K562 (cell line): ENCODE data around the gene SAMD4A. TPM values are rescaled to one million over a fixed set of nuclear protein-coding genes. Genes with fewer than 3 reads are reported as not detected.

Experiments used
- ARHGAP35 ChIP-seq: fragments of 450-650 bp; IDR thresholded peaks from 2 replicates; pipeline ENCODE4 v1.6.1; 2018; ENCODE audit not compliant: partially characterized antibody
- ERF ChIP-seq: fragments of 450-650 bp; formaldehyde crosslinking; IDR thresholded peaks from 2 replicates; pipeline ENCODE4 v1.4.0; 2020; ENCODE audit warnings: mild to moderate bottlenecking, mixed read lengths
- ETS2 ChIP-seq: IDR thresholded peaks from 2 replicates; pipeline ENCODE4 v1.6.1; 2016; ENCODE audit warnings: borderline replicate concordance, missing genetic modification characterization, mild to moderate bottlenecking, moderate library complexity, missing compliant biosample characterization; ENCODE audit not compliant: poor library complexity, severe bottlenecking
- EZH2 ChIP-seq: IDR thresholded peaks from 2 replicates; pipeline ENCODE4 v1.6.1; 2012; ENCODE audit warnings: low read depth, mild to moderate bottlenecking, inconsistent platforms, low read length, borderline replicate concordance
- GTF2A2 ChIP-seq: IDR thresholded peaks from 2 replicates; pipeline ENCODE4 v1.6.1; 2016; ENCODE audit warnings: mild to moderate bottlenecking, missing genetic modification characterization, missing compliant biosample characterization
- MCM3 ChIP-seq: fragments of 450-650 bp; IDR thresholded peaks from 2 replicates; pipeline ENCODE4 v1.6.1; 2016
- NCOA1 ChIP-seq: fragments of 450-650 bp; IDR thresholded peaks from 2 replicates; pipeline ENCODE4 v1.6.1; 2016; ENCODE audit warnings: low read depth
- NFATC3 ChIP-seq: fragments of 450-650 bp; IDR thresholded peaks from 2 replicates; pipeline ENCODE4 v1.6.1; 2017; ENCODE audit warnings: mild to moderate bottlenecking
- NFXL1 ChIP-seq: fragments of 450-650 bp; formaldehyde crosslinking; IDR thresholded peaks from 2 replicates; pipeline ENCODE4 v1.4.0; 2021; ENCODE audit warnings: mild to moderate bottlenecking
- POLR2G ChIP-seq: fragments of 200-400 bp; formaldehyde crosslinking; IDR thresholded peaks from 2 replicates; pipeline ENCODE4 v1.6.1; 2017; ENCODE audit warnings: low read depth, mild to moderate bottlenecking, antibody characterized with exemption, low read length, moderate library complexity
- SAP30 ChIP-seq: fragments of 200-600 bp; sonication (generic); IDR thresholded peaks from 2 replicates; pipeline ENCODE4 v1.6.1; 2012; ENCODE audit warnings: borderline replicate concordance, low read depth, mild to moderate bottlenecking, moderate library complexity, low read length, control low read depth, inconsistent platforms; ENCODE audit not compliant: insufficient read depth, poor library complexity, severe bottlenecking
- TSC22D4 ChIP-seq: fragments of 450-650 bp; IDR thresholded peaks from 2 replicates; pipeline ENCODE4 v1.6.1; 2016; ENCODE audit warnings: missing genetic modification characterization, missing biosample characterization, control low read depth
- ZBED1 ChIP-seq: IDR thresholded peaks from 2 replicates; pipeline ENCODE4 v1.6.1; 2014
- ZFPM2 ChIP-seq: fragments of 250-450 bp; sonication (Bioruptor Pico); IDR thresholded peaks from 2 replicates; pipeline ENCODE4 v1.5.1; 2022; ENCODE audit warnings: mild to moderate bottlenecking
- ZNF165 ChIP-seq: fragments of 250-450 bp; sonication (Bioruptor Pico); IDR thresholded peaks from 2 replicates; pipeline ENCODE4 v1.4.0; 2020; ENCODE audit warnings: borderline replicate concordance
- ZNF445 ChIP-seq: fragments of 250-450 bp; sonication (Bioruptor Pico); IDR thresholded peaks from 2 replicates; pipeline ENCODE4 v1.4.0; 2020; ENCODE audit warnings: low read depth, mild to moderate bottlenecking, moderate library complexity
- ZNF589 ChIP-seq: fragments of 200-800 bp; sonication (Bioruptor generic); IDR thresholded peaks from 2 replicates; pipeline ENCODE4 v1.6.1; 2016; ENCODE audit warnings: low read depth, missing genetic modification characterization, missing compliant biosample characterization
- polyA plus RNA-seq, 8 experiments: library from polyadenylated mRNA; depleted of rRNA in 4 of 8; stranded (reverse) in 5 of 8; unstranded in 3 of 8; fragments of >200 nt; fragmentation: Nextera tagmentation in 2 of 8; fragmentation: Illumina TruSeq in 1 of 8; extraction: Ambion mirVana in 2 of 8; extraction: Trizol in 1 of 8; gene quantifications; 2 replicates each; pipeline versions ENCODE4 v1.2.1 to v1.2.3, GENCODE V29; 2011 to 2014; ENCODE audit warnings: inconsistent platforms in 1 of 8, missing spikeins in 1 of 8
- total RNA-seq, 7 experiments: library from RNA; depleted of rRNA in 6 of 7; stranded (reverse); fragments of >200 nt in 6 of 7; fragmentation: Illumina TruSeq in 2 of 7; extraction: Trizol in 2 of 7; gene quantifications; 2 replicates each; pipeline versions ENCODE4 v1.2.1 to v1.2.3, GENCODE V29; 2011 to 2021; ENCODE audit warnings: low replicate concordance in 1 of 7
- TF ChIP-seq, protein P1 (sequence below): fragments of 450-650 bp; IDR thresholded peaks from 2 replicates; pipeline ENCODE4 v1.6.1; 2016; ENCODE audit warnings: low read depth, mild to moderate bottlenecking, moderate library complexity
- TF ChIP-seq, protein P2 (sequence below): fragments of 250-450 bp; sonication (Bioruptor Pico); IDR thresholded peaks from 2 replicates; pipeline ENCODE4 v1.9.0; 2021; ENCODE audit warnings: mild to moderate bottlenecking, inconsistent platforms
- TF ChIP-seq, protein P3 (sequence below): IDR thresholded peaks from 2 replicates; pipeline ENCODE4 v1.6.1; 2011; ENCODE audit warnings: borderline replicate concordance, low read depth, mild to moderate bottlenecking, moderate library complexity, low read length; ENCODE audit not compliant: insufficient read depth, poor library complexity, severe bottlenecking
- TF ChIP-seq, protein P4 (sequence below), 2 experiments: IDR thresholded peaks; 2 replicates each; pipeline ENCODE4 v1.6.1; 2011; ENCODE audit warnings: borderline replicate concordance in 1 of 2, control low read depth in 1 of 2, low read depth in 1 of 2, low read length in 1 of 2, mild to moderate bottlenecking in 1 of 2, mixed read lengths in 1 of 2, moderate library complexity in 1 of 2; ENCODE audit not compliant: insufficient read depth in 1 of 2, insufficient read length in 1 of 2, poor library complexity in 1 of 2, severe bottlenecking in 1 of 2; ENCODE audit errors: extremely low read depth in 1 of 2
- TF ChIP-seq, protein P5 (sequence below): IDR thresholded peaks from 2 replicates; pipeline ENCODE4 v1.6.1; 2011; ENCODE audit not compliant: insufficient read length; ENCODE audit errors: extremely low read depth

SAMD4A gene
- total and polyA plus RNA-seq, 9 of the 15 experiments (the other 6 are each of a cell fraction or from before 2014, with no cell fraction given), result 0.66 to 6.8 (median 3.3) TPM

DNA sequence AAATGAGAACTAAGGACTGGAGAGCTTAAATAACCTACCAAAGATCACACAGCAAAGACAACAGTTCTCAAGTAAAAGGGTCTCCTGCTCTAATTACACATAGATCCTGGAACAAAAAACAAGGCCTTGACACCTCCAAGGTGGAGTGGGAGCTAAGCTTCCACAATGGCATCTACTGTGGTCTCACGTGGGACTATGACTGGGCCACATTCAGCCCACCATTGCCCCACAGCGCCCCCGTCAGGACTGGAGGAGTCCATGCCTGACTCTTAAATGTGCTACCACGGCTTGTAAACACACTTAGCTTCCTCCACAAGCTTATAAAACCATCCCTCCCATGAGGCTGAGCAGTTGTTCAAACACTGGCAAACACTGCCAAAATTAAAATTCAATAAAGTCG lies 247.1 kb downstream of the SAMD4A start (continued):
- TF ChIP-seq SAP30 (no peak), GTF2A2 (tag) (no peak), POLR2G (no peak), ZFPM2 (no peak), ETS2 (no peak), ZNF445 (no peak), ARHGAP35 (no peak), ZNF589 (CRISPR knock-in tag) (no peak), NFATC3 (no peak), MCM3 (no peak), ZBED1 (no peak), NFXL1 (CRISPR knock-in tag) (no peak), ERF (CRISPR knock-in tag) (no peak), NCOA1 (no peak), EZH2 (no peak), ZNF165 (CRISPR knock-in tag) (no peak), TSC22D4 (tag) (no peak)
- TF ChIP-seq, protein P1, sequence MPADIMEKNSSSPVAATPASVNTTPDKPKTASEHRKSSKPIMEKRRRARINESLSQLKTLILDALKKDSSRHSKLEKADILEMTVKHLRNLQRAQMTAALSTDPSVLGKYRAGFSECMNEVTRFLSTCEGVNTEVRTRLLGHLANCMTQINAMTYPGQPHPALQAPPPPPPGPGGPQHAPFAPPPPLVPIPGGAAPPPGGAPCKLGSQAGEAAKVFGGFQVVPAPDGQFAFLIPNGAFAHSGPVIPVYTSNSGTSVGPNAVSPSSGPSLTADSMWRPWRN, result no peak
- TF ChIP-seq, protein P2, sequence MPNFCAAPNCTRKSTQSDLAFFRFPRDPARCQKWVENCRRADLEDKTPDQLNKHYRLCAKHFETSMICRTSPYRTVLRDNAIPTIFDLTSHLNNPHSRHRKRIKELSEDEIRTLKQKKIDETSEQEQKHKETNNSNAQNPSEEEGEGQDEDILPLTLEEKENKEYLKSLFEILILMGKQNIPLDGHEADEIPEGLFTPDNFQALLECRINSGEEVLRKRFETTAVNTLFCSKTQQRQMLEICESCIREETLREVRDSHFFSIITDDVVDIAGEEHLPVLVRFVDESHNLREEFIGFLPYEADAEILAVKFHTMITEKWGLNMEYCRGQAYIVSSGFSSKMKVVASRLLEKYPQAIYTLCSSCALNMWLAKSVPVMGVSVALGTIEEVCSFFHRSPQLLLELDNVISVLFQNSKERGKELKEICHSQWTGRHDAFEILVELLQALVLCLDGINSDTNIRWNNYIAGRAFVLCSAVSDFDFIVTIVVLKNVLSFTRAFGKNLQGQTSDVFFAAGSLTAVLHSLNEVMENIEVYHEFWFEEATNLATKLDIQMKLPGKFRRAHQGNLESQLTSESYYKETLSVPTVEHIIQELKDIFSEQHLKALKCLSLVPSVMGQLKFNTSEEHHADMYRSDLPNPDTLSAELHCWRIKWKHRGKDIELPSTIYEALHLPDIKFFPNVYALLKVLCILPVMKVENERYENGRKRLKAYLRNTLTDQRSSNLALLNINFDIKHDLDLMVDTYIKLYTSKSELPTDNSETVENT (CRISPR knock-in tag), result no peak
- TF ChIP-seq, protein P3, sequence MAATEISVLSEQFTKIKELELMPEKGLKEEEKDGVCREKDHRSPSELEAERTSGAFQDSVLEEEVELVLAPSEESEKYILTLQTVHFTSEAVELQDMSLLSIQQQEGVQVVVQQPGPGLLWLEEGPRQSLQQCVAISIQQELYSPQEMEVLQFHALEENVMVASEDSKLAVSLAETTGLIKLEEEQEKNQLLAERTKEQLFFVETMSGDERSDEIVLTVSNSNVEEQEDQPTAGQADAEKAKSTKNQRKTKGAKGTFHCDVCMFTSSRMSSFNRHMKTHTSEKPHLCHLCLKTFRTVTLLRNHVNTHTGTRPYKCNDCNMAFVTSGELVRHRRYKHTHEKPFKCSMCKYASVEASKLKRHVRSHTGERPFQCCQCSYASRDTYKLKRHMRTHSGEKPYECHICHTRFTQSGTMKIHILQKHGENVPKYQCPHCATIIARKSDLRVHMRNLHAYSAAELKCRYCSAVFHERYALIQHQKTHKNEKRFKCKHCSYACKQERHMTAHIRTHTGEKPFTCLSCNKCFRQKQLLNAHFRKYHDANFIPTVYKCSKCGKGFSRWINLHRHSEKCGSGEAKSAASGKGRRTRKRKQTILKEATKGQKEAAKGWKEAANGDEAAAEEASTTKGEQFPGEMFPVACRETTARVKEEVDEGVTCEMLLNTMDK, result peak; percentile 43
- TF ChIP-seq, protein P4, sequence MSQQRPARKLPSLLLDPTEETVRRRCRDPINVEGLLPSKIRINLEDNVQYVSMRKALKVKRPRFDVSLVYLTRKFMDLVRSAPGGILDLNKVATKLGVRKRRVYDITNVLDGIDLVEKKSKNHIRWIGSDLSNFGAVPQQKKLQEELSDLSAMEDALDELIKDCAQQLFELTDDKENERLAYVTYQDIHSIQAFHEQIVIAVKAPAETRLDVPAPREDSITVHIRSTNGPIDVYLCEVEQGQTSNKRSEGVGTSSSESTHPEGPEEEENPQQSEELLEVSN (IDR thresholded peaks at IDR 0.05; ENCODE audit: borderline replicate concordance in 1 of 2, extremely low read depth in 1 of 2, insufficient read depth in 1 of 2, insufficient read length in 1 of 2, low read depth in 1 of 2, low read length in 1 of 2, poor library complexity in 1 of 2, severe bottlenecking in 1 of 2), result no peak
- TF ChIP-seq, protein P5, sequence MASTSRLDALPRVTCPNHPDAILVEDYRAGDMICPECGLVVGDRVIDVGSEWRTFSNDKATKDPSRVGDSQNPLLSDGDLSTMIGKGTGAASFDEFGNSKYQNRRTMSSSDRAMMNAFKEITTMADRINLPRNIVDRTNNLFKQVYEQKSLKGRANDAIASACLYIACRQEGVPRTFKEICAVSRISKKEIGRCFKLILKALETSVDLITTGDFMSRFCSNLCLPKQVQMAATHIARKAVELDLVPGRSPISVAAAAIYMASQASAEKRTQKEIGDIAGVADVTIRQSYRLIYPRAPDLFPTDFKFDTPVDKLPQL, result no peak
